Upper lobe of right lung (tissue), 1 donor: ENCODE measurements around the gene C1orf167. TPM values are rescaled to one million over a fixed set of nuclear protein-coding genes. Genes with fewer than 3 reads are reported as not detected.

Experiments
- ATAC-seq: fragments of 200-7000 bp; cut with Tn5 transposase; one replicate; pipeline ENCODE4 v1.9.1; 2020; ENCODE audit warnings: mild to moderate bottlenecking, moderate library complexity
- DNase-seq: peaks from one replicate; pipeline ENCODE4 v3.0.0-alpha.2; 2020
- H3K27ac ChIP-seq: fragments of 200-600 bp; one replicate; pipeline ENCODE4 v1.8.0; 2022
- H3K27me3 ChIP-seq: fragments of 200-600 bp; one replicate; pipeline ENCODE4 v1.8.0; 2022; ENCODE audit warnings: mild to moderate bottlenecking
- H3K36me3 ChIP-seq: fragments of 200-600 bp; one replicate; pipeline ENCODE4 v1.8.0; 2022
- H3K4me1 ChIP-seq: fragments of 200-600 bp; one replicate; pipeline ENCODE4 v1.8.0; 2022
- H3K4me3 ChIP-seq: fragments of 200-600 bp; one replicate; pipeline ENCODE4 v1.8.0; 2022; ENCODE audit warnings: mild to moderate bottlenecking
- H3K9me3 ChIP-seq: fragments of 200-600 bp; one replicate; pipeline ENCODE4 v1.8.0; 2022
- intact Hi-C: fragments of 100-400 bp; cut with DNase I; formaldehyde crosslinking; loops from one replicate; pipeline ENCODE4 v1.11.0; 2022
- total RNA-seq: library from RNA; stranded (reverse); fragmentation: NEBNext Ultra II Directional; extraction: Animal tissue kit (Norgen Biotek cat#: 25700); gene quantifications from one replicate; pipeline ENCODE4 v1.2.1, GENCODE V29; 2021
- TF ChIP-seq, protein P1 (sequence below): fragments of 200-600 bp; IDR thresholded peaks from one replicate; pipeline ENCODE4 v1.8.0; 2022; ENCODE audit warnings: antibody characterized with exemption
- donor health status: DM: no; HTN: yes; CAD: no; lungs with severe emphysema.

C1orf167 gene
- total RNA-seq, 1 donor from 2014 or later: 4.7 TPM

DNA sequence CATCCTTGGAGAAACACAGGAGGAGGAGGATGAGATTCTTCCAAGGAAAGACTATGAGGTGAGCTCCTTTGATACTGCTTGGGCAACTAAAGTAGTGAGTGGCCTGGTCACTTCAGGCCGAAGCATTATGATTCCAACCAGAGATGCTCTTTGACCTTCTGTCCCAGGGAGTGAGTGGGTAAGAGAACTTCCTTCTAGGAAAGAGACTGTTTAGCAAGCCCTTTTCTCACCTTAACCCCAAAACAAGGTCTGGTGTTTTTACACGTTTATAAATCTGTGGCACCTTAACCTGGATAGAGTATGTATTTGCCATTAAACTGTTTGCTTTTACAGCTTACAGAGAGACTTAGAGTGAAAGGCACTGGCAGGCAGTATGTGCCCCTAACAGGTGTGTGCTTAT lies 45.1 kb downstream of the C1orf167 start:
- peaks cover 42% of the 10 kb centered on the region for H3K4me1 ChIP-seq
- DNase-seq (peak; percentile 2), ATAC-seq (no peak)
- H3K27me3 ChIP-seq: no peaks in the 10 kb centered on the region
- TF ChIP-seq, protein P1, sequence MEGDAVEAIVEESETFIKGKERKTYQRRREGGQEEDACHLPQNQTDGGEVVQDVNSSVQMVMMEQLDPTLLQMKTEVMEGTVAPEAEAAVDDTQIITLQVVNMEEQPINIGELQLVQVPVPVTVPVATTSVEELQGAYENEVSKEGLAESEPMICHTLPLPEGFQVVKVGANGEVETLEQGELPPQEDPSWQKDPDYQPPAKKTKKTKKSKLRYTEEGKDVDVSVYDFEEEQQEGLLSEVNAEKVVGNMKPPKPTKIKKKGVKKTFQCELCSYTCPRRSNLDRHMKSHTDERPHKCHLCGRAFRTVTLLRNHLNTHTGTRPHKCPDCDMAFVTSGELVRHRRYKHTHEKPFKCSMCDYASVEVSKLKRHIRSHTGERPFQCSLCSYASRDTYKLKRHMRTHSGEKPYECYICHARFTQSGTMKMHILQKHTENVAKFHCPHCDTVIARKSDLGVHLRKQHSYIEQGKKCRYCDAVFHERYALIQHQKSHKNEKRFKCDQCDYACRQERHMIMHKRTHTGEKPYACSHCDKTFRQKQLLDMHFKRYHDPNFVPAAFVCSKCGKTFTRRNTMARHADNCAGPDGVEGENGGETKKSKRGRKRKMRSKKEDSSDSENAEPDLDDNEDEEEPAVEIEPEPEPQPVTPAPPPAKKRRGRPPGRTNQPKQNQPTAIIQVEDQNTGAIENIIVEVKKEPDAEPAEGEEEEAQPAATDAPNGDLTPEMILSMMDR: no peak
- peak overlapping the region; percentile 98 for H3K27ac ChIP-seq
- H3K9me3 ChIP-seq: no peaks in the 10 kb centered on the region
- H3K36me3 ChIP-seq: peaks cover 31% of the 10 kb centered on the region
- intact Hi-C loops: no loop called here
- H3K4me3 ChIP-seq: peak overlapping the region; percentile 94

DNA sequence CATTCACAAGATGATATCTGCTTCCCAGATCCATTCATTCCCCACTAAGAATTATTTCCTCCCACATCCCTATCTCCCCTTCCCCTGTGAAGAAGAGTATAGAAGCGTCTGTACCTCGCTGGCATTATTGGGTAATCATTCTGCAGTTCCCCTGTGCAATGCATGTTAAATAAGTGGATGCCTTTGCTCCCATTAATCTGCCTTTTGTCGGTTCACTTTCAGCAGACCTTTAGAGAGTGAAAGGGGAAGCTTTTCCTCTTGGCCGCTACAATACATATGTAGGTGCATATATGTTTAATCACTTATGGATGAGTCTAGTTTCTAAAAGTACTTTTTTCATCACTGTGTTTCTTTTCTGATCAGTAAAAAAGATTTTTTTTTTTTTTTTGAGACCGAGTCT lies 51.0 kb downstream of the C1orf167 start:
- DNase-seq: no peak
- Histone ChIP-seq H3K4me1 (peaks cover 2% of the 10 kb centered on the region), H3K27me3 (no peaks in the 10 kb centered on the region), H3K4me3 (no peak overlapping the region), H3K36me3 (peaks cover 76% of the 10 kb centered on the region), H3K9me3 (no peaks in the 10 kb centered on the region), H3K27ac (no peak overlapping the region)
- TF ChIP-seq, protein P1: no peak
- no peak for ATAC-seq
- intact Hi-C loops: no loop called here

DNA sequence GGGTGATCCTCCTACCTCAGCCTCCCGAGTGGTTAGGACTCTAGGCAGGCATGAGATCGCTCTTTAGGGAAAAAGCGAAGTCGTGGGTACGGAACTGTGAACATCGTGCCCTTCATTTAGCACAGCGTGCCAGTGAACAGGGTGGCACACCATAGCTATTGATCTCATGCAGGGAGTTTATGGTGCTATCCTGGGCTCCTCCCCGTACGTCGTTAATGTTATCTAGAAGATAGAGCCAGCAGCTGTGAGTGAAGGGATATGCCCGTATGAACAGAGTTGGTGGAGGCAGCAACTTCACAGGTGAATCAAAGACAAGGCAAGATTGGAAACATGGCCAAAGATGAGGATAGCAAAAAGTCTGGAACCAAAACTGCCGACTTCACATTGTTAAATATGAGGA lies 55.2 kb downstream of the C1orf167 start:
- H3K4me1 ChIP-seq: no peaks in the 10 kb centered on the region
- H3K27me3 ChIP-seq: no peaks in the 10 kb centered on the region
- H3K4me3 ChIP-seq: no peak overlapping the region
- TF ChIP-seq, protein P1: no peak
- intact Hi-C loops: no loop called here
- H3K9me3 ChIP-seq: no peaks in the 10 kb centered on the region
- H3K27ac ChIP-seq: no peak overlapping the region
- peaks cover 85% of the 10 kb centered on the region for H3K36me3 ChIP-seq
- no peak for ATAC-seq
- DNase-seq: peak; percentile 17

DNA sequence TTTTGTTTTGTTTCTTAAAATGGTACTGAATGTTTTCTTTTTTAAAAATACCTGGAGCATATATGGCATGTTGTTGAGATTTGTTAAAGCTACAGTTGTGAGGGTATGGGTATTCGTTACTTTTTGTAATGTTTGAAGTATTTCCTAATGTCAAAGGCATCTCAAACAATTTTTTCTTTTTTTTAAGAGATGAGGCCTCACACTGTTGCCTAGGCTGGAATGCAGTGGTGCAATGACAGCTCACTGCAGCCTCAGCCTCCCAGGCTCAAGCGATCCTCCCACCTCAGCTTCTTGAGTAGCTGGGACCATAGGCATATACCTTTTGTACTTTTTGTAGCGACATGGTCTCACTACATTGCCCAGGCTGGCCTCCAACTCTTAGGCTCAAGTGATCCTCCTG lies 60.1 kb downstream of the C1orf167 start:
- peaks cover 99% of the 10 kb centered on the region for H3K36me3 ChIP-seq
- H3K27me3 ChIP-seq: no peaks in the 10 kb centered on the region
- H3K9me3 ChIP-seq: no peaks in the 10 kb centered on the region
- DNase-seq: peak; percentile 0
- ATAC-seq: no peak
- TF ChIP-seq, protein P1: no peak
- no peaks in the 10 kb centered on the region for H3K4me1 ChIP-seq
- intact Hi-C loops: no loop called here
- H3K4me3 ChIP-seq: no peak overlapping the region
- H3K27ac ChIP-seq: no peak overlapping the region

DNA sequence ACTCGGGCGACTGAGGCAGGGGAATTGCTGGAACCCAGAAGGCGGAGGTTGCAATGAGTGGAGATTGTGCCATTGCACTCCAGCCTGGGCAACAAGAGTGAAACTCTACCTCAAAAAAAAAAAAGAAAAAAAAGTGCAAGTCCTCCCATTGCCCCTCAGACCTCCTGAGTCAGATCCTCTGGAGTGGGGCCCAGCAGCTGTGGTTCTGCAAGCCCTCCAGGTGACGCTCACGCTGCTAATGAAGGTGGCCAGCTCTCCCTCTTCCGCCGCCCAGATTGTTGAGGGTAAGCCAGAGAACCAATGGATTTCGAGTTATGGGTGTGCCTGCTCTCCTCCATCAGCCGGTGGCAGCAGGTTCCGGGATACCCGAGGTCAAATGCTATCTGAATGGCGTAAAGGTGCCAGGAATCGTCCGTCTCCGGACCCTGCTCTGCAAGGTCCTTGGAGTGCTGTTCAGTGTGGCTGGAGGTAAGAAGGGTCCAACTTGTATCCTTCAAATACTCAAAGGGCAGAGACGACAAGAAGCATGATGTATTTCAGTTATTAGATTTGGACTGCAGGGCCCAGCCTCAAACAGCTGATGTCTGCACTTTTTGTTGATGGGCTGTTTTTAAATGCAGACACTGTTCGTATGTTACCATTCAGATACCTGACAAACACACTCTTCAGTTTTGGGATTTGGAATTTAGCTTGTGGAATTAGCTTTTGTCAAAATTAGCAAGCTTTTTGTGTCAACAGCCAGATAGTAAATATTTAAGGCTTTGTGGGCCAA lies 61.6 kb downstream of the C1orf167 start:
- H3K36me3 ChIP-seq: peaks cover 99% of the 10 kb centered on the region
- no peak overlapping the region for H3K4me3 ChIP-seq
- no peaks in the 10 kb centered on the region for H3K4me1 ChIP-seq
- DNase-seq: peak; percentile 28
- TF ChIP-seq, protein P1: no peak
- no peaks in the 10 kb centered on the region for H3K9me3 ChIP-seq
- intact Hi-C loops: no loop called here
- no peak overlapping the region for H3K27ac ChIP-seq
- no peak for ATAC-seq
- no peaks in the 10 kb centered on the region for H3K27me3 ChIP-seq
